ENCODE data around the gene PRKN.

PRKN gene

DNA sequence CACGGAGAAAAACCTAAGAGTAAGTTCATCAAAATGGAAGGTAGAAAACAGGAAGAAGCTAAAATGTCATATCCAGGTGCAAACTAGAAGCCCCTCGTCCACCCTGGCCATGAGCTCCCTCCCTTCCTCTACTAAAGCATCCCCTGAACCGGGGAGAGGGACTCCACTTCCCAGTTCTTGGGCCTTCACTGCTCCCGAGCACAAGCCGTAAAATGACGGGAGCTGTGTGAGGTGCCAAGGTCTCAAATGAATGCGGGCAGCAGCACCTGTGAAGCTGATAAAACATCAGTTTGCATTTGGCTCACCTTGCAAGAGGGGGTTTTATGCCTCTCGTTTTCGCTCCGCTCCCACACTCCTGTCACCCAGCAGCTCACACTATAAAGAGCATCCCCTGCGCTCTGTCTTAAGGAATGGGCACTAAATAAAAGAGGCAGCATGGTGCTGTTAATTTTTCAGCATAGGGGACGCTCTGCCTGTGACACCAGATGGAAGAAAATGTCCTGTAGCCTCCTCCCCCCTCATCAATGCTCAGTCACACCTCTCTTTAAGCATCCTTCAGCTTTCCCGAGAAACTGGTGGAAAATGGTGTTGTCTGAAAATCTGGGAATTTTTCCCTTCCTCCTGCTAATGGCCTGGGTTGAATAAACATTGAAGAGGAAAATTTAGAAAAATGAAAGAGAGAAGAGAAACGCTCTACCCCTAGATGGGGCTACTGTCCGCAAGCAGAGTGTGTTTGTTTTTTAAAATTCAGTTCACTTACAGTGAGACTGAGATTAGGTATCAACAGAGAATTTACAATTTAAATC, 890.7 kb downstream of the PRKN start:
- no peak for TF ChIP-seq ZFX (IDR thresholded peaks at IDR 0.05)
- TF ChIP-seq, protein P1, sequence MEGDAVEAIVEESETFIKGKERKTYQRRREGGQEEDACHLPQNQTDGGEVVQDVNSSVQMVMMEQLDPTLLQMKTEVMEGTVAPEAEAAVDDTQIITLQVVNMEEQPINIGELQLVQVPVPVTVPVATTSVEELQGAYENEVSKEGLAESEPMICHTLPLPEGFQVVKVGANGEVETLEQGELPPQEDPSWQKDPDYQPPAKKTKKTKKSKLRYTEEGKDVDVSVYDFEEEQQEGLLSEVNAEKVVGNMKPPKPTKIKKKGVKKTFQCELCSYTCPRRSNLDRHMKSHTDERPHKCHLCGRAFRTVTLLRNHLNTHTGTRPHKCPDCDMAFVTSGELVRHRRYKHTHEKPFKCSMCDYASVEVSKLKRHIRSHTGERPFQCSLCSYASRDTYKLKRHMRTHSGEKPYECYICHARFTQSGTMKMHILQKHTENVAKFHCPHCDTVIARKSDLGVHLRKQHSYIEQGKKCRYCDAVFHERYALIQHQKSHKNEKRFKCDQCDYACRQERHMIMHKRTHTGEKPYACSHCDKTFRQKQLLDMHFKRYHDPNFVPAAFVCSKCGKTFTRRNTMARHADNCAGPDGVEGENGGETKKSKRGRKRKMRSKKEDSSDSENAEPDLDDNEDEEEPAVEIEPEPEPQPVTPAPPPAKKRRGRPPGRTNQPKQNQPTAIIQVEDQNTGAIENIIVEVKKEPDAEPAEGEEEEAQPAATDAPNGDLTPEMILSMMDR (conservative IDR thresholded peaks at IDR 0.05) = peak; percentile 57
- no peak overlapping the region for H3K27ac ChIP-seq

DNA sequence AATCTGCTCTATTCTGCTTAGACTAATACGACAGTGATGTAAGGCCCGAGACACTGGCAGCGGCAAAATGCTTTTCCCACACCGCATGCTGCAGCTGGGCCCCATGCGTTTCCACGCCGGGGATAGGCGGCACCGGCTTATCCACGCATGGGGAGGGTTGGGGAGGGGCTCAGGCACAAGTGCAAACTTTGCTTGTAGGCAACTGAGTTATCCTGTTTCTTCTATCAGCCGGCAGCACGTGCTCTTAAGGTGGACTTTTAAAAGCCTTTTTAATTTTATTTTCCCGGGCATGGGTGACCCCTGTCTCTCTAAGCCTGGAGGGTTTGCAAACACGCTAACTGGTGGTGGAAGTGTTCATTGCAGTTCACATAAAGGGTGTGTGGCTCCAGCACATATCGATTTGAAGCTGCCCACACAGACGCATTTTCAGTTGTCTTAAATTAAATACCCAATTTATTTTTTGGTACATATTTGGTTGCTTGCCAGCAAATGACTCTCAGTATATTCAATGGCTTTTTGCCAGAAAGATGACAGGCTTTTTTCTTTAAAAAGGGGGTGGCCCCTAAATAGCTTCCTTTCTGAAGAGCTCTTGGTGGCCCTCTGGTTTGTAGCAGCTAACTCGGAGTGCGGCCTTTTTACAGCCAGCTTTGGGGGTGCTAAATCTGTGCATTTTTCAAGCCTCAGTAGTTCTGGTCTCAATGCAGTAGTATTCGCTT, 891.9 kb downstream of the PRKN start:
- no peak for TF ChIP-seq ZFX (IDR thresholded peaks at IDR 0.05)
- TF ChIP-seq, protein P1 (conservative IDR thresholded peaks at IDR 0.05) = no peak
- no peak overlapping the region for H3K27ac ChIP-seq

DNA sequence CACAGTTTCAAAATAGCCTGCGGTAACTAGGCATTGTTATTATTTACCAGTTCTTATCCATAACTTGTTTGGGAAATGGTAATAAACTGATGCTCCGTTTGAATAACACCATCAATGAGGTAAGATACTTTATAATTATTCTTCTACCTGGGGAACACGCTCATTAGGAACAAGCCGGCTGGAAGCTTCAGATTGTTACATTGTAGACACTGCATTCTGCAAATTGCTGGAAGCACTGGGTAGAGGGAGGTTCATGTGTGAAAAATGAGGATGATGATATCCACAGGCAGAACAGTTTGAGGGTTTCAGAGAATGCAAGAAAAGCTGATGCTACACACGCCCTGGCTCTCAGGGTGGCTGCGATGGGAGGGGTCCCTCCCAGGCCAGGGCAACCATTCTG, 893.1 kb downstream of the PRKN start:
- H3K27ac ChIP-seq = no peak overlapping the region
- TF ChIP-seq ZFX (IDR thresholded peaks at IDR 0.05) = no peak

DNA sequence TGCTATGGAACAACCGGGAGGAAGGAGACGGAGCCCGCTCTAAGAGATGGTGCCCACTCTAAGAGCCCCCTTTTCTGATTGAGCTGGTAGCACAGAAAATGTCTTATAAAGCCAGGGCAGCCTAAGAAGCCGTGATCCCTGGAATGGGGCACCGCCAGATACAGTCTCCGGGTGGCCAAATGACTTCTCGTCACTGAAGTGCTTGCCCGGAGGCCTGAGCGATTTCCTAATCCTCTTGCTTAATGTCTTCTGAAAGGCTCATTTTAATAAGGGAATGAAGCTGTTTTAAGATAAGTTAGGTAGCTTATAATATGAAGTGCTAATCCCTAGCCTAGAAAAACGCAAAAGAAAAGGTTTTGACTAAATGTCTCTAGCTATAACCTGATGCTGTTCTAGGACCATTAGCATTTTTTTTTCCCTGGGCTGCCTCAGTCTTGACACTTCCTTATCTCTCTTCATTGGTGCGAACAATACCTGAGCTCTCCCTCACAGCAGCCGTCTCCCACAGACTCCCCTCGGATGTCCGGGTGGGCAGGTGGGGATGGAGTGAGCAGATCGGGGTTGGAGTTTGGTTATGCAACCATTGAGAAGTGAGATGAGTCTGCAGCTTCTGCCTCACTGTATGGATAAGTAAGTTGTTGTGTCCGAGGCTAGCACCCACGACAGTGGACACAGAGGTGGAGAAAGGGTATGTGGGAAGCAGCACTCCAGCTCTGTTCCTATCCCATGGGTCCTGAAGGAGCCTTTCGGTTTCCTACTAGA, 894.3 kb downstream of the PRKN start:
- H3K27ac ChIP-seq = no peak overlapping the region
- TF ChIP-seq ZFX (IDR thresholded peaks at IDR 0.05) = no peak
- TF ChIP-seq, protein P1 (conservative IDR thresholded peaks at IDR 0.05) = no peak

DNA sequence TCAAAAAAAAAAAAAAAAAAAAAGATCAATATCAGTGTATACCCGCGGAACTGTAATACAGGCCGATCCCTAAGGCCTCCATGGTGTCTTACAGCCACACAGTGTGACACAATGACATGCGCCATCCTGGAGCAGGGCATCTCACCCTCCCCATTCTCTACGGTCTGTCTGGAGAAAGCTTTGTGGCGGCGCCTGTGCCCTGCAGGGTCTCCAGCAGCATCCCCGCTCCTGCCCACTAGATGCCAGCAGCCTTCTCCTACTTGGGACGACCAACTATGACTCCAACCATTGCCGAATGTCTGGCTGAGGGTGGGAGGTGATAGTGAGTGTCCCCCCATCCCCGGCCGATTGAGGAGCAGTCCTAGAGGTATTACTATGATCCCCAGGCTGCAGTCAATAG, 894.9 kb downstream of the PRKN start:
- TF ChIP-seq, protein P1 (conservative IDR thresholded peaks at IDR 0.05) = no peak
- no peak for TF ChIP-seq ZFX (IDR thresholded peaks at IDR 0.05)
- no peak overlapping the region for H3K27ac ChIP-seq

DNA sequence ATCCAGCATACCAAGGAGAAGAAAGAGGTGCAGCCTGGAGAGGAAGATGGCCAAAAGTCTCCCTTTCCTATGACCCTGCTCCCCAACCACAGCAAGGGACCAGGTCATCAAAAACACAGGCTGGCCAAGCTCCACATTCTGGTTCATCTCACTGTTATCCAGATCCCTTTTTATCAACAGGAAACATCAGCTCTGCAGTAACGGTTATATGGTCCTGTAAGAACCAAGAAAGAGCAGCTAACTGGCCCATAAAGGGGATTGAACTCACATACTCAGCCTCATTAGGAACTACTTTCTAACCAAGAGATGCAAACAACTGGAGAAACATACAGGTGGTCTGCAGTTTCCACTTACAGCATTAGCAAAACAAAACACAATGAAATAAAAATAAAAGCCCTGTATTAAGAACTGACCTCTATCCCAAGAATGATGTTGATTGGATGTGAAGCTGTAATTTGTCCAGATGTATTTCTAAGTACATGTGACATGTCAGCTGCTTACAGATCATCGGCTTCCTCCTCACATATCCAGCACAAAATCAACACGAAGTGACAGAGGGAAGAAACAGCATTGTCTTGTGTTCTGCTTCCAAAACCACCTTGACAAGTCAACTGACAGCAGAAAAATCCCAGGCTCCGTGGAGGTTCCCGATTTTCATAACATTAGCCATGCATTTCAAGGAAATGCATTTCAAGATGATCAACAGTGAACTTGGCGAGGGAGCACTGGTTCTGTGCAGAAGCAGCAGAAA, 896.5 kb downstream of the PRKN start:
- no peak overlapping the region for H3K27ac ChIP-seq
- TF ChIP-seq, protein P1 (conservative IDR thresholded peaks at IDR 0.05) = no peak
- no peak for TF ChIP-seq ZFX (IDR thresholded peaks at IDR 0.05)

DNA sequence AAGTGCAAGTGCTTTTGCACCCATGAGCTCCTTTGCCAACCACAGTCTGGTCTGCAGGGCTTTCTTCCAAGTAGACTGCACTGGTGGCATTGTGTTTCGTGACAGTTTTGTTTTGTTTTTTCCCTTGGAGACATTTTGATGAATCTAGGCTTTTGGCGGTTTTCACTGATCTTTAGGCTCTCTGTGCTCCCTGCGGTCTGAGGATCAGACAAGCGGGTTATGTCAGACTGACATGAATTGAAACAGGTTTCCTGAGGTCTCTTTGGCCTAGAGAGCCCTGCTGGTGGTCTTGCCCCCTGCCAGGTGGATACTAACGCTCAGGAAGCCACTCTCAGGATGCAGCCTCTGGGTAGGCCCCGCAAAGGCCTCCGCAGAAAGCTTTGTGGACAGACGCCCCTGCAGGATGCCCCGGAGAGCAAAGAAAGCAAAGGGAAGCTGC, 898.3 kb downstream of the PRKN start:
- TF ChIP-seq, protein P1 (conservative IDR thresholded peaks at IDR 0.05) = no peak
- no peak for TF ChIP-seq ZFX (IDR thresholded peaks at IDR 0.05)
- H3K27ac ChIP-seq = no peak overlapping the region

Data from C4-2B (cell line).